Smooth muscle cell (in vitro differentiated cells): ENCODE data around the gene VENTX. TPM values are rescaled to one million over a fixed set of nuclear protein-coding genes. Genes with fewer than 3 reads are reported as not detected.

ENCODE experiments used
- DNase-seq: peaks from one replicate; lab custom pipeline; 2025; ENCODE audit not compliant: unreplicated experiment; lab: John Stamatoyannopoulos, UW
- H2AFZ ChIP-seq: fragments of 200-600 bp; sonication (generic); 2 replicates; pipeline ENCODE4 v1.6.0; 2016; ENCODE audit warnings: antibody characterized with exemption, low read depth, mild to moderate bottlenecking
- H3F3A ChIP-seq: fragments of 200-600 bp; sonication (generic); 2 replicates; pipeline ENCODE4 v1.6.0; 2017; ENCODE audit warnings: antibody characterized with exemption, low read depth
- H3K27ac ChIP-seq: fragments of 200-600 bp; sonication (generic); 2 replicates; pipeline ENCODE4 v1.5.1; 2016; ENCODE audit warnings: low read depth, mild to moderate bottlenecking
- H3K27me3 ChIP-seq: fragments of 200-600 bp; sonication (generic); 2 replicates; pipeline ENCODE4 v1.6.1; 2016; ENCODE audit warnings: low read depth, mild to moderate bottlenecking
- H3K36me3 ChIP-seq: fragments of 200-600 bp; sonication (generic); 2 replicates; pipeline ENCODE4 v1.5.1; 2016; ENCODE audit warnings: low read depth
- H3K4me1 ChIP-seq: fragments of 200-600 bp; sonication (generic); 2 replicates; pipeline ENCODE4 v1.5.1; 2016; ENCODE audit warnings: low read depth
- H3K4me2 ChIP-seq: fragments of 200-600 bp; sonication (generic); 2 replicates; pipeline ENCODE4 v1.6.0; 2016; ENCODE audit warnings: mild to moderate bottlenecking
- H3K4me3 ChIP-seq: fragments of 200-600 bp; sonication (generic); 2 replicates; pipeline ENCODE4 v1.5.1; 2016; ENCODE audit warnings: mild to moderate bottlenecking
- H3K79me2 ChIP-seq: fragments of 200-600 bp; sonication (generic); 2 replicates; pipeline ENCODE4 v1.6.0; 2016; ENCODE audit warnings: low read depth, mild to moderate bottlenecking
- H3K9ac ChIP-seq: fragments of 200-600 bp; sonication (generic); 2 replicates; pipeline ENCODE4 v1.6.0; 2016; ENCODE audit warnings: low read depth
- H3K9me3 ChIP-seq: fragments of 200-600 bp; sonication (generic); replicated peaks from 2 replicates; pipeline ENCODE4 v1.5.1; 2016; ENCODE audit warnings: low read depth
- H4K20me1 ChIP-seq: fragments of 200-600 bp; sonication (generic); 2 replicates; pipeline ENCODE4 v1.6.0; 2016; ENCODE audit warnings: low read depth
- WGBS: methylation state at CpG from one replicate; pipeline ENCODE4 v1.1.7; 2016; ENCODE audit warnings: low lambda C conversion rate; 5-methylcytosine and 5-hydroxymethylcytosine counted together
- polyA plus RNA-seq: library from polyadenylated mRNA; unstranded; fragments of >200 nt; fragmentation: Nextera tagmentation; extraction: Ambion mirVana; gene quantifications from 2 replicates; pipeline ENCODE4 v1.2.1, GENCODE V29; 2016
- total RNA-seq: library from RNA; depleted of rRNA; stranded (reverse); fragments of >200 nt; gene quantifications from 2 replicates; pipeline ENCODE4 v1.2.3, GENCODE V29; 2014
- TF ChIP-seq, protein P1 (sequence below): fragments of 200-600 bp; sonication (generic); IDR thresholded peaks from 2 replicates; pipeline ENCODE4 v1.5.1; 2017; ENCODE audit warnings: borderline replicate concordance, mild to moderate bottlenecking, antibody characterized with exemption; ENCODE audit not compliant: insufficient read depth, poor library complexity, severe bottlenecking

The VENTX gene
- total and polyA plus RNA-seq, 2 experiments from 2014 or later: not detected

DNA sequence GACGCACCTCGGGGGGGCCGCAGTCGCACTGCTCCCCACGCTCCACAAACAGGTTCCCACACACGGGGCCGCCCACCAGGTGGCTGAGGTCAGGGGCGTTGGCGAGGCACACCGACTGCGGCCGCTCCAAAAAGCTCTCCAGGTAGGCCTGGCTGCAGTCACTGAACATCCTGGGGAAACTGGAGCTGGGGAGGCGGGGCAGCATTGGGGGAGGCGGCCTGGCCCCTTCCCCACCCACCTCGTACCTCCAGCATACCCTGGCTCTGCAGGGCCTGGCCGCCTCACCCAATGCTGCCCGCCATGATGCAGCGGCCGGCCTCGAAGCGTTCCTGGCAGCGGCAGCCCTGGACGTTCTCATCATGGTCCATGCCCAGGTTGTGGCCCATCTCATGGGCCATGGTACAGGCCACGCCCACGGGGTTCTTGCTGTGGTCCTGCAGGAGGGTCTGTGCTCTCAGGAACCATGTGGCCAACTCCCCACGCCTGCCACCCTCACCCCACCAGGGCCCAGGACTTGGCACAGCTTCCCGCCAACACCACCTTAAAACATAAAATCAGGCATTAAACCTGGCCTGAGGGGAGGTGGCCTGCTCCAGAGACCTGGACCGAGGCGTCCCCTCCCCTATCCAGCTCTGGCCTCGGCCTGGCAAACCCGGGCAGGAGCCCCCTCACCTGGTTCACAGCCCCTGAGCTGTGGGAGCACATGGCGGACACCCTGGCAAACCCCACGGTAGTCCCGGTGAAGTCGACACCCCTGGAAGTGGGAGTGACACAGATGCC is 34.1 kb downstream of the VENTX start:
- no peaks in the 10 kb centered on the region for H4K20me1 ChIP-seq
- no peaks in the 10 kb centered on the region for H3K79me2 ChIP-seq
- no peak for DNase-seq
- H3K9me3 ChIP-seq: no peaks in the 10 kb centered on the region
- no peak overlapping the region for H3K4me2 ChIP-seq
- H2AFZ ChIP-seq: no peak overlapping the region
- H3F3A ChIP-seq: no peaks in the 10 kb centered on the region
- H3K36me3 ChIP-seq: no peaks in the 10 kb centered on the region
- peaks cover 9% of the 10 kb centered on the region for H3K4me1 ChIP-seq
- H3K27ac ChIP-seq: no peak overlapping the region
- peaks cover 18% of the 10 kb centered on the region for H3K27me3 ChIP-seq
- H3K4me3 ChIP-seq: no peak overlapping the region
- no peak overlapping the region for H3K9ac ChIP-seq
- WGBS: 85% methylated on average over 34 of the region's 35 CpGs
- TF ChIP-seq, protein P1, sequence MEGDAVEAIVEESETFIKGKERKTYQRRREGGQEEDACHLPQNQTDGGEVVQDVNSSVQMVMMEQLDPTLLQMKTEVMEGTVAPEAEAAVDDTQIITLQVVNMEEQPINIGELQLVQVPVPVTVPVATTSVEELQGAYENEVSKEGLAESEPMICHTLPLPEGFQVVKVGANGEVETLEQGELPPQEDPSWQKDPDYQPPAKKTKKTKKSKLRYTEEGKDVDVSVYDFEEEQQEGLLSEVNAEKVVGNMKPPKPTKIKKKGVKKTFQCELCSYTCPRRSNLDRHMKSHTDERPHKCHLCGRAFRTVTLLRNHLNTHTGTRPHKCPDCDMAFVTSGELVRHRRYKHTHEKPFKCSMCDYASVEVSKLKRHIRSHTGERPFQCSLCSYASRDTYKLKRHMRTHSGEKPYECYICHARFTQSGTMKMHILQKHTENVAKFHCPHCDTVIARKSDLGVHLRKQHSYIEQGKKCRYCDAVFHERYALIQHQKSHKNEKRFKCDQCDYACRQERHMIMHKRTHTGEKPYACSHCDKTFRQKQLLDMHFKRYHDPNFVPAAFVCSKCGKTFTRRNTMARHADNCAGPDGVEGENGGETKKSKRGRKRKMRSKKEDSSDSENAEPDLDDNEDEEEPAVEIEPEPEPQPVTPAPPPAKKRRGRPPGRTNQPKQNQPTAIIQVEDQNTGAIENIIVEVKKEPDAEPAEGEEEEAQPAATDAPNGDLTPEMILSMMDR: no peak

DNA sequence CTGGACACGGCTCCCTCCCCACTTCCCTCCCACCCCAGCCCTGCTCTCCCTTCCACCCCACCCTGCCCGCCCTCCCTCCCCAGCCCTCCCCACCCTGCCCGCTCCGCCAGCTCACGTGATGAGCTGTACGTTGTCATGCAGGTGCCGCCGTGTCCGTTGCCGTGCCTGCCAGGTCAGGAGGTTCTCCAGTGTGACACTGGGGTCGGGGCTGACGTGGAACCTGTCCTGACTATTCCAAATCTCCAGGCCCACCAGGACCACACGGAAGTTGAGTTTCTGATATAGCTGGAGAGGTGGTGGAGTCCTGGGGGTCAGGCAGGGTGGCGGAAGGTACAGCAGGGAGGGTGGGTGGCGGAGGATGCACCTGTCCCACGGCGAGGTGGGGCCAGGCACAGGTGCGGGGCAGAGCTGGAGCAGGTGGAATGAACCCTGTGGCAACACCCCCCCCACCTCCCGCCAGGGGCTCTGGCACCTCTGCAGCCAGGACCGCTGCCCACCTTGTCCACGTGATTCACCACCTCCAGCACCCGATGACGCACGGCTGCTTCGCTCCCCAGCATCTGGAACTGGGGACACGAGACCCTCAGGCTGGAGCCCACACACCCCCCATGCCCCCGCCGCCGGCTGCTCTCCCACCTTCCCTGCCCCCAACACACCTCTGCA is 34.8 kb downstream of the VENTX start:
- H2AFZ ChIP-seq: no peak overlapping the region
- H3K4me1 ChIP-seq: peaks cover 12% of the 10 kb centered on the region
- no peaks in the 10 kb centered on the region for H3K36me3 ChIP-seq
- TF ChIP-seq, protein P1: no peak
- H3K4me3 ChIP-seq: no peak overlapping the region
- WGBS: 93% methylated on average over 9 of the region's 29 CpGs
- H3K9me3 ChIP-seq: no peaks in the 10 kb centered on the region
- H3K27ac ChIP-seq: no peak overlapping the region
- H3K4me2 ChIP-seq: no peak overlapping the region
- no peak overlapping the region for H3K9ac ChIP-seq
- H3K27me3 ChIP-seq: peaks cover 23% of the 10 kb centered on the region
- no peak for DNase-seq
- H3F3A ChIP-seq: no peaks in the 10 kb centered on the region
- H4K20me1 ChIP-seq: peaks cover 6% of the 10 kb centered on the region
- H3K79me2 ChIP-seq: no peaks in the 10 kb centered on the region

DNA sequence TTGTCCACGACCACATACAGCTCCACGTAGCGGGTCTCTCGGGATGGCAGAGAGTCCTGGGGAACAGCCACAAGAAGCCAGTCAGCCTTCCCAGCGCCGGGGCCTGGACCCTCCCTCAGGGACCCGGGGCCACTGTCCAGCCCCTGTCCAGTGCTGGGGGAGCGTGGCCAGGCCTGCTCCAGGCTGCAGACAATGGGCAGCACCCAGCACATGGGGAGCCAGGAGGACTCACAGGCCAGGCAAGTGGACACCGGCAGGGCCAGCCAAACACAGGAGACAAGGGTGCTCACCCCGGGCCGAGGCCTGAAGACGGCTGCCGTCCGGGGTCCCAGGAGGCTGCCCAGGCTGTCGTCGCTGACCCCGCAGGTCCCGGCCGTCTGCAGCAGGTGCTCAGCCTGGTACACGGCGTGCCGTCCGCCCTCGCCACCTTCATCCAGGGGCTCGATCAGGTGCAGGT is 35.3 kb downstream of the VENTX start:
- no peaks in the 10 kb centered on the region for H3F3A ChIP-seq
- H3K4me3 ChIP-seq: no peak overlapping the region
- H4K20me1 ChIP-seq: peaks cover 8% of the 10 kb centered on the region
- H3K4me1 ChIP-seq: peaks cover 12% of the 10 kb centered on the region
- peaks cover 23% of the 10 kb centered on the region for H3K27me3 ChIP-seq
- H3K27ac ChIP-seq: no peak overlapping the region
- TF ChIP-seq, protein P1: no peak
- no peaks in the 10 kb centered on the region for H3K79me2 ChIP-seq
- no peak for DNase-seq
- H3K9ac ChIP-seq: no peak overlapping the region
- H2AFZ ChIP-seq: no peak overlapping the region
- 93% methylated on average over 25 of the region's 25 CpGs for WGBS
- no peaks in the 10 kb centered on the region for H3K36me3 ChIP-seq
- H3K9me3 ChIP-seq: no peaks in the 10 kb centered on the region
- H3K4me2 ChIP-seq: no peak overlapping the region
